SJCRH30 (cell line): ENCODE data around the gene RPL27A. TPM values are rescaled to one million over a fixed set of nuclear protein-coding genes. Genes with fewer than 3 reads are reported as not detected.

ENCODE experiments used
- DNase-seq, 2 experiments: peaks; one replicate each; pipeline ENCODE4 v3.0.0-alpha.2; 2015 to 2020
- H3K27ac ChIP-seq: fragments of 250-450 bp; sonication (Bioruptor Pico); 2 replicates; pipeline ENCODE4 v1.5.1; 2020; ENCODE audit warnings: mild to moderate bottlenecking, moderate library complexity
- H3K27me3 ChIP-seq: fragments of 250-450 bp; sonication (Bioruptor Pico); 2 replicates; pipeline ENCODE4 v1.5.1; 2020; ENCODE audit warnings: mild to moderate bottlenecking, moderate library complexity
- H3K36me3 ChIP-seq: fragments of 250-450 bp; sonication (Bioruptor Pico); 2 replicates; pipeline ENCODE4 v1.5.1; 2020; ENCODE audit warnings: mild to moderate bottlenecking, moderate library complexity
- H3K4me1 ChIP-seq: fragments of 250-450 bp; sonication (Bioruptor Pico); 2 replicates; pipeline ENCODE4 v1.5.1; 2020; ENCODE audit warnings: mild to moderate bottlenecking, moderate library complexity
- H3K4me3 ChIP-seq: fragments of 250-450 bp; sonication (Bioruptor Pico); 2 replicates; pipeline ENCODE4 v1.5.1; 2020; ENCODE audit warnings: mild to moderate bottlenecking, moderate library complexity
- H3K9me3 ChIP-seq: fragments of 250-450 bp; sonication (Bioruptor Pico); replicated peaks from 2 replicates; pipeline ENCODE4 v1.5.1; 2020; ENCODE audit warnings: mild to moderate bottlenecking, moderate library complexity
- total RNA-seq: library from RNA; depleted of rRNA; stranded (reverse); fragments of >200 nt; shearing (Covaris generic); gene quantifications from 2 replicates; pipeline ENCODE4 v1.2.3, GENCODE V29; 2014

The RPL27A gene
- total RNA-seq, 1 experiment from 2014 or later: 1,468 TPM

DNA sequence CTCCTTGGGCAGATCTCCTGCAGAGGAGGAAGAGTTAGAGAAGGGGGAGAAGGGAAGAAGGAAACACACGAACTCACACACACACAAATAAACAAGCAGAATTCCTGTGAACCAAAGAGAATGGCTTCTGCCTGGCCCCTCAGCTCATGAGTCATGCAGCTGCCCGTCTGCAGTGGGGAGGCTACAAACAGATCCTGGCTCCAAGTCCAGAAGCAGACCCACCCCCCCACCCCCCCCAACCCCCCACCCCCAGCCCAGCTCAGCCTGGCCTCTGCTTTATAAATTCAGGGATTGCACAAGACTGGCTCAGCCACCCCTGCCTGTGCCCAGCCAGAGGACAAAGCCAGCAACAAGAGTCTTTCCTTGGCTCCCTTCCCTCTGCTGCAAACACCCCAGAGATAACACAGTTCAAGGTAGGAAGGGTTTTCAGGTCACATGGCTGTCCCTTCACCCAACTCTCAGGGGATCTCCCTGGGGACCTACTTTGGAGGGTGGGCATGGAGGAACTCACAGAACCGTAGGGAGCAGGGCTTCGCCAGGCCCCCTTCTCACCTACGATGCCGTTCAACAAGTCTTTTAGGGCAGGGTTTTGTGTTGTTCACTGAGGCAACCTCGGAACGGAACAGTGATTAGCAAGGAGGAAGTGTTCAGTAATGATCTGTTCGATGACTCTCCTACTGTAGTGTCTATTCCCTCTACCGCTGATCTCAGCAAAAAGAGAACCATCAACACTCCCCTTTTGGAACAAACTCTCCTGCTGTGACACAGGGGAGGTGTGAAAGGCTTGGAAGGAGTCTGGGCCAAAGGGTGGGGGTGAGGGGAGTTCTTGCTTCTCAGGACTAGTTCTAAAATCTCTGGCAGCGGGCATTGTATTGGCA lies 35.5 kb downstream of the RPL27A start:
- peak; percentile 19 to 28 for DNase-seq
- H3K4me1 ChIP-seq: peaks cover 48% of the 10 kb centered on the region

DNA sequence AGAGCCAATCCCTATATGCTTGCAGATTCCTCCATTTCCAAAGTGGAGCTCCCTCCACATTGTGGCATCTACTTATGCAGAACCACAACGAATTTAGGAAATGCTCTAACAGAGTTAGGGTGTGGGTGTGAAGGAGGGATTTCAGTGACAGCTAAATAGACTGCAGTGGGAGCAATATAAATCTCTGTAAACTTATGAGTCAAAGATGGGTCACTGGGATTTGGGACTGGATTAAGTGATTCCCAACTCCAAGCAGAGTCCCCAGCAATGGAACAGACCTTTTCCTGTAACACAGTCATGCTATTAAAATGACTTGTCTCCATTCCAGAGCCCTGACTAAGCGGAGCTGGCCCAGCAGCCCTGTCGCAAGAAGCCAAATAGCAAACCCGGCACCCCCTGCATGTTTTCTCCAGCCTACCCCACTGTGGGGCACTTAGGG lies 36.6 kb downstream of the RPL27A start:
- peaks cover 48% of the 10 kb centered on the region for H3K4me1 ChIP-seq
- peaks cover 29% of the 10 kb centered on the region for H3K36me3 ChIP-seq
- H3K27me3 ChIP-seq: no peaks in the 10 kb centered on the region
- DNase-seq: peak; percentile 67 to 68
- no peak overlapping the region for H3K4me3 ChIP-seq
- H3K27ac ChIP-seq: peak overlapping the region; percentile 54
- no peaks in the 10 kb centered on the region for H3K9me3 ChIP-seq

More for the DNA sequence above, 35.5 kb downstream of the RPL27A start:
- H3K27me3 ChIP-seq: no peaks in the 10 kb centered on the region
- H3K36me3 ChIP-seq: peaks cover 35% of the 10 kb centered on the region
- H3K4me3 ChIP-seq: no peak overlapping the region
- H3K27ac ChIP-seq: peak overlapping the region; percentile 54; the same call in 1 of the 2 replicates
- no peaks in the 10 kb centered on the region for H3K9me3 ChIP-seq

DNA sequence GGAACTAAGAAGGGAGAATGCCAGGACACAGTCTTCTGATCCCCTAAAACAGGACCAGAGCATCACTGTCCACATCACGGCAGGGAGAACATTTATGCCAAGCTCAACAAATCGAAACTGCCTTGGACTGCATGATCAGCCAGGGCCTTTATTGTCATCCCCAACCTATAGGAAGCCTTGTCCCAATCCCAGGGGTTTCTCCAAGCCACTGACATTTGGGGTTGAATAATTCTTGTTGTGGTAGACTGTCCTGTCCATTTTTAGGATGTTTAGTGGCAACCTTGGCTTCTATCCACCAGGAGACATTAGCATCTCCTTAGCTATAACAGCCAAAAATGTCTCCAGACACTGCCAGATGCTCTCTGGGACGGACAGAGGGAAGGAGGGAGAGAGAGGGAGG lies 37.1 kb downstream of the RPL27A start:
- Histone ChIP-seq H3K4me3 (no peak overlapping the region), H3K27me3 (no peaks in the 10 kb centered on the region), H3K4me1 (peaks cover 52% of the 10 kb centered on the region), H3K9me3 (no peaks in the 10 kb centered on the region), H3K36me3 (peaks cover 30% of the 10 kb centered on the region), H3K27ac (peak overlapping the region; percentile 54)
- DNase-seq: no peak

DNA sequence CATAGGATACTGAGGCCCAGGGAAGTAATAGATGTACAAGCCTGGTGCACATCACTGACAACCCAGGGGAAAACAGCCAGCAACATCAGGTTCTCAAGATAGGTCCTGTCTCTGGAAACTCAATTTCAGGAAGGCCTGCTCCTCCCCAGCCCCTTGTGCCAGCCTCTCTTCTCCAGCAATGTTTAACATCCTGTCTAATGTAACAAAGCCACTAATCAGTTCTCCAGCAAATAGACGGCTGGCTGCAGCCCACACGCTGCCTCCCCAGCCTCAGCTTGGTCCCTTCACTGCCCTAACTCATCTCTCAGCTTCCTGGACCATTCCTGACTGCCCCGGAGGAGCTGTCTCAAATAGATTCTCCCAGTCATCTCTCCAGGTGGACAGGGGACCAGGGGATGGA lies 37.8 kb downstream of the RPL27A start:
- DNase-seq: no peak
- Histone ChIP-seq H3K4me3 (no peak overlapping the region), H3K36me3 (peaks cover 26% of the 10 kb centered on the region), H3K27ac (peak overlapping the region; percentile 54), H3K4me1 (peaks cover 55% of the 10 kb centered on the region), H3K9me3 (no peaks in the 10 kb centered on the region), H3K27me3 (no peaks in the 10 kb centered on the region)

DNA sequence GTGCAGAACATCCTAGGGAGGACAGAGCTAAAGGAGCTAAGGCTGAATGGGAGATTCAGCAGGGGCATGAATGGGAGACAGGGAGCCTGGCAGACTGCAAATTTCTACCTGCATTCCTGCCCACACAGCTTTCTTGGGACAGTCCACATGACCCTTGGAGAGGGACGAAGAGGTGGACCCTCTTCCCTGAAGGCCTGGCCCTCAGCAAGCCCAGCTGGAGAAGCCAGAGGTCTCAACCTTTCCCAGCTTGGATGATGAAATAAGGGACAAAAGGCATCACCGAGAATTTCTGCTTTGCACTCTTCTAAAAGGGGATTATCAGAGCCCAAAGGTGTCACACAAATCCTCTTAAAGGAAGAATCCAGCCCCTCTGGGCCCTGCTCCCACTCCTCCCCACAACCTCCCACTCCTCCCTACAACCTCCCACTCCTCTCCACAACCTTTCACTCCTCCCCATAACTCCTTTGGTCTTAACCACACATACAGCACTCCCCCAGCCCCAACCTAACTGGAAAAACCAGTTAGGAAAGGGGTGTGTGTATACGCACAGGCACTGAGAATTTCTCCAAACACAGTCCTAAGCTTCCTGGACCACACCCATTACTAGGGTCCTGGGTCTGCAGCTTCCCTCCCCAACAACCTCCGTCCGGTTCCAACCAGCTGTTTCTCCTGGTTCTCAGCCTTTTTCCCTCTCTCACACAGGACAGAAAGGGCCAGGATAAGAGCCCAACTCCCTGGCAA lies 38.4 kb downstream of the RPL27A start:
- DNase-seq: no peak
- Histone ChIP-seq H3K36me3 (peaks cover 33% of the 10 kb centered on the region), H3K27ac (no peak overlapping the region), H3K4me1 (peaks cover 55% of the 10 kb centered on the region), H3K9me3 (no peaks in the 10 kb centered on the region), H3K27me3 (no peaks in the 10 kb centered on the region), H3K4me3 (no peak overlapping the region)

DNA sequence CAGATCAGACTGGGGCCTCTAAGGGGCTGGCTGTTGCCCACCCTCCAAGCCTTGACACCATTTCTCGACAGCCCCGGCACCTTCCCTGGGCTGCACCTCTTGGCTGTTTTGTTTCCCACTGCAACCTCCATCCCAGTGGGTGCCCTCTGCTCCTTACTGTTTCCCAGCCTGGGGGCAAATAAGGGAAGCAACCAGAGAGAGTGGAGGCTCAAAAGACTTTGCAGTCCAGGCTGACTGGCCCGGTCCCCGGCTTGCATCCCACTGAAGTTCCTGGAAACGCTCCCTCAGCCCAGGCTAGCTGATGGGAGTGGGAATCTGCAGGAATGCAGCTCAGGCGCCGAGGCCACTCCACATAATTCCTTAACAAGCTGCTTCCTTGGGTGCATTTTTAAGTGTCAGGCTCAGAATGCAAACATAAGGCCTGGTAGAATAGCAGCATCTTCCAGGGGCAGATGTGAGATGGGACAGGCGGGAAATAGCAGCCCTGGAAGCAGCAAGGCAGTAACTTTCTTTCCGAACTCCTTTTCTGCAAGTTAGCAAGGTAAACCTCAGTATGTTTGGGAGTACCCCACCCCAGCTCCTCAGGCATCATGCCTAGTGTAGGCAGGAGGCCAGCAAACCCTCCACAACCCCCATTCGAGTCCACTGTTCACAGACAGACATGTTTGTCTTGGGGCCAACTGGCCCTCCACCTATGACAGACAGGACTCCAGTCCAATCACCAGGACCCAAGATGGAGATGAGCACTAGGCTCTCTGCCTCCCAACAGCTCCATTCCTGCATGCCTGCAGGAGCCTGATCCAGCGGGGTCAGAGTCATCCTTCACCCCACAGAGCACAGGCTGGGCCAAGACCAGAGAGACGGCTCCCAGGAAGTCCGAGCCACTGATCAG lies 39.3 kb downstream of the RPL27A start:
- no peak for DNase-seq
- Histone ChIP-seq H3K27me3 (no peaks in the 10 kb centered on the region), H3K36me3 (peaks cover 36% of the 10 kb centered on the region), H3K4me1 (peaks cover 55% of the 10 kb centered on the region), H3K4me3 (no peak overlapping the region), H3K27ac (no peak overlapping the region), H3K9me3 (no peaks in the 10 kb centered on the region)

GRCh38 chr11:8722809-8723208 lies 40.2 kb downstream of the RPL27A start:
- no peak overlapping the region for H3K4me3 ChIP-seq
- H3K9me3 ChIP-seq: no peaks in the 10 kb centered on the region
- H3K4me1 ChIP-seq: peaks cover 49% of the 10 kb centered on the region
- DNase-seq: no peak
- H3K27ac ChIP-seq: no peak overlapping the region
- no peaks in the 10 kb centered on the region for H3K27me3 ChIP-seq
- H3K36me3 ChIP-seq: peaks cover 28% of the 10 kb centered on the region

GRCh38 chr11:8723711-8724110 lies 41.1 kb downstream of the RPL27A start:
- no peaks in the 10 kb centered on the region for H3K9me3 ChIP-seq
- no peak overlapping the region for H3K4me3 ChIP-seq
- peaks cover 48% of the 10 kb centered on the region for H3K4me1 ChIP-seq
- no peaks in the 10 kb centered on the region for H3K27me3 ChIP-seq
- H3K27ac ChIP-seq: no peak overlapping the region
- DNase-seq: no peak
- H3K36me3 ChIP-seq: peaks cover 33% of the 10 kb centered on the region

- Histone ChIP-seq H3K4me3 (no peak overlapping the region), H3K4me1 (peaks cover 45% of the 10 kb centered on the region), H3K9me3 (no peaks in the 10 kb centered on the region), H3K36me3 (peaks cover 35% of the 10 kb centered on the region), H3K27me3 (no peaks in the 10 kb centered on the region), H3K27ac (no peak overlapping the region)
- DNase-seq: no peak
These were observed 42.1 kb downstream of the RPL27A start for GRCh38 chr11:8724682-8725081.

DNA sequence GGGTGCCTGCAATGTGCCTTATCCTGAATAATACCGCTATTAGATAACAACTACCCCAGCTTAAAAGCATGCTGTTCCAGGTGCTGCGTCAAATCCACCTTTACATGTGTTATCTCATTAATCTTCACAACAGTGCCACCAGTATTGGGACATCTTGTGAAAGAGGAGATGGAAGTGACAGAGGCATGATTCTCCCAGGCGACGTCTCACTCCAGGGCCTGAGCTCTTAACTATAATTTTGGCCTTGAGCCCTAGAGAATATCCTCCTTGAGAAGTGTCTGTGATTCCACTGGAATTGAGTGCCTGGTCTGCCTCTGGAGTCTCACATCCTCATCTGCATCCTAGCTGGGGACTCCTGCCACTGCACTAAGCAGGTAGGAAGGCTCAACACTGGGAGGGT lies 43.8 kb downstream of the RPL27A start:
- Histone ChIP-seq H3K27me3 (no peaks in the 10 kb centered on the region), H3K36me3 (peaks cover 40% of the 10 kb centered on the region), H3K9me3 (no peaks in the 10 kb centered on the region), H3K4me3 (no peak overlapping the region), H3K4me1 (peaks cover 29% of the 10 kb centered on the region), H3K27ac (no peak overlapping the region)
- DNase-seq: no peak

GRCh38 chr11:8728563-8728962 lies 46.0 kb downstream of the RPL27A start:
- Histone ChIP-seq H3K27ac (no peak overlapping the region), H3K4me1 (peaks cover 26% of the 10 kb centered on the region), H3K36me3 (peaks cover 32% of the 10 kb centered on the region), H3K27me3 (no peaks in the 10 kb centered on the region), H3K4me3 (no peak overlapping the region), H3K9me3 (no peaks in the 10 kb centered on the region)
- peak; percentile 18 to 24 for DNase-seq

GRCh38 chr11:8729067-8729466 lies 46.5 kb downstream of the RPL27A start:
- H3K4me1 ChIP-seq: peaks cover 26% of the 10 kb centered on the region
- H3K9me3 ChIP-seq: no peaks in the 10 kb centered on the region
- no peak overlapping the region for H3K4me3 ChIP-seq
- H3K27ac ChIP-seq: no peak overlapping the region
- no peaks in the 10 kb centered on the region for H3K27me3 ChIP-seq
- DNase-seq: no peak
- H3K36me3 ChIP-seq: peaks cover 34% of the 10 kb centered on the region

DNA sequence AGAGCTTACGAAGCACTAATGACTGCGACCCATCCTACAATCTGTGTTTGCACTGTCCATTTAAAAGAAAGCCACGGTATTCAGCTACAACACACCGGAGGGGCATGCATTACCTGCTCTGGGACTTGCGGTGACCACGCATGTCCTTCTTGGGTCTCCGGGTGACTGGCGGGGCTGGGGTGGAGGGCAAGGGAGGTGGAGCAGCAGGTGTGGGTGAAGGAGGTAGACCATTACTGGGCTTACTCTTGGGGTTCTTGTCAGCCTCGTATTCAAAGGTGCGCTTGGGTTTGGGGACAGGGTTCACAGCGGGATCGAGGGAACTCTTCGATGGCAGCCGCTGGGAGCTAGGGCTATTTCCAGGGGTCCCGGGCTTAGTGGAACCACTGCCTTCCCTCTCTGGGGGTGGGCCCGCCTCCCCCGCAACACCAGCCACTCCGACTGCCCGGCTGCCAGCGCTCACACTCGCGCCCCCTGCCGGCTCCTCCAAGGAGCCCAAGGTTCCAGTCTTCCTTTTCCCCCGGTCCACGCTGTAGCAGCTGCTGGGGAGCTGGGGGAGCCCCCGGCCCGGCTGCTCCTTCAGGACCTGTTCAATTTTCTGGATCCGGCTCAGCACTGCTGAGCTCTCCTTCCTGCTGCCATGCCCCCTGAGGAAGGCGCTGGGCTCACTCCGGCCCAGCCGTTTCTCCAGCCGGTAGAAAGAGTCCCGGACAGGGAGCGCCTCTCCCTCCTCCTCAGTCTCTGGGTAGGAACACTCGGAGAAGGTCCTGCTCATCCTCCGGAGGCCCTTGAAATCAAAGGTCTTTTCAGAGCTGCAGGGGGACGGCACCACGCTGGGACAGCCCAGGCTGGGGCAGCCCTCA lies 47.5 kb downstream of the RPL27A start:
- DNase-seq: no peak
- H3K4me1 ChIP-seq: peaks cover 19% of the 10 kb centered on the region
- H3K9me3 ChIP-seq: no peaks in the 10 kb centered on the region
- no peak overlapping the region for H3K27ac ChIP-seq
- H3K27me3 ChIP-seq: no peaks in the 10 kb centered on the region
- H3K36me3 ChIP-seq: peaks cover 29% of the 10 kb centered on the region
- H3K4me3 ChIP-seq: no peak overlapping the region

DNA sequence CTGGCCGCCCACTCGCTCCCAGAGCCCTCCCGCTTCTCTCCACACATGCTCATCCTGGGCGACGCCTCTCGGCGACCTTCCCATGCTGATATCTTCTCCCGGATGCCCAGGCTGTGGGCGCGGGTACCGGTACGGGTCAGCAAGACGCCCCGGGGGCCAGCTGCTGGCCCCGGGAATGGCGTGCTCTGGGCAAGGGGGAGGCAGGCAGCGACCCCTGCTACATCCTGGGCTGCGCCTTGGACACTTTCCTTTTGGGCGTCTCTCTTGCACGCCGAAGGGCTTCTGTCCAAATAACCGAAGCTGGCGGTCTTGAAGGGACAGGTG lies 48.1 kb downstream of the RPL27A start:
- DNase-seq: no peak
- Histone ChIP-seq H3K27ac (no peak overlapping the region), H3K4me3 (no peak overlapping the region), H3K4me1 (peaks cover 19% of the 10 kb centered on the region), H3K36me3 (peaks cover 26% of the 10 kb centered on the region), H3K9me3 (no peaks in the 10 kb centered on the region), H3K27me3 (no peaks in the 10 kb centered on the region)
